IMR-90 (cell line): Measurements from ENCODE around the gene CPD. TPM values are rescaled to one million over a fixed set of nuclear protein-coding genes. Genes with fewer than 3 reads are reported as not detected.

Source experiments
- ATAC-seq: fragments of 200-7000 bp; cut with Tn5 transposase; 2 replicates; pipeline ENCODE4 v1.9.1; 2020; ENCODE audit warnings: low read depth, mild to moderate bottlenecking, moderate library complexity
- BruUV-seq: library from RNA; stranded (reverse); fragments of 400-500 nt; replicated peaks from 2 replicates; lab custom pipeline; 2021; lab: Mats Ljungman, UMichigan
- CTCF ChIA-PET: fragments of 300-600 bp; formaldehyde crosslinking; extraction: SDS; loops from one replicate; lab custom pipeline; 2021; ENCODE audit warnings: antibody characterized with exemption; lab: Yijun Ruan, JAX
- POLR2A ChIA-PET: fragments of 300-600 bp; sonication (Branson Sonifier 250); formaldehyde crosslinking; loops from one replicate; lab custom pipeline; 2022; ENCODE audit warnings: antibody characterized with exemption; ENCODE audit not compliant: unreplicated experiment; lab: Charles Lee
- DNase-seq: peaks from one replicate; pipeline ENCODE4 v3.0.0; 2013
- H2AFZ ChIP-seq: replicated peaks from 2 replicates; pipeline ENCODE3; 2013; ENCODE audit warnings: low read length, mild to moderate bottlenecking; ENCODE audit not compliant: poor library complexity
- H2AK5ac ChIP-seq: 2 replicates; pipeline ENCODE4 v1.6.1; 2013; ENCODE audit warnings: low read depth, low read length, inconsistent platforms
- H2AK9ac ChIP-seq: replicated peaks from 2 replicates; pipeline ENCODE3; 2013; ENCODE audit warnings: mild to moderate bottlenecking, low read depth, low read length, moderate library complexity; ENCODE audit not compliant: poor library complexity
- H2BK120ac ChIP-seq: 2 replicates; pipeline ENCODE4 v1.6.1; 2013; ENCODE audit warnings: low read depth, low read length, inconsistent platforms
- H2BK15ac ChIP-seq: 3 replicates; pipeline ENCODE4 v1.6.1; 2013; ENCODE audit warnings: low read depth, low read length, inconsistent platforms
- H2BK20ac ChIP-seq: 2 replicates; pipeline ENCODE4 v1.6.1; 2013; ENCODE audit warnings: low read depth, mild to moderate bottlenecking, inconsistent platforms, low read length, moderate library complexity
- H2BK5ac ChIP-seq: 2 replicates; pipeline ENCODE4 v1.6.1; 2013; ENCODE audit warnings: mild to moderate bottlenecking, low read depth, low read length, inconsistent platforms; ENCODE audit not compliant: poor library complexity, severe bottlenecking
- H3K14ac ChIP-seq: replicated peaks from 2 replicates; pipeline ENCODE4 v1.6.1; 2013; ENCODE audit warnings: low read depth, low read length, inconsistent platforms
- H3K18ac ChIP-seq: 2 replicates; pipeline ENCODE4 v1.6.1; 2013; ENCODE audit warnings: low read depth, low read length, control low read depth
- H3K23ac ChIP-seq: 2 replicates; pipeline ENCODE4 v1.6.1; 2013; ENCODE audit warnings: low read depth, low read length, inconsistent platforms
- H3K27ac ChIP-seq: 2 replicates; pipeline ENCODE4 v1.5.1; 2013; ENCODE audit warnings: mild to moderate bottlenecking, control low read depth, low read length; ENCODE audit not compliant: insufficient read depth
- H3K27me3 ChIP-seq: 2 replicates; pipeline ENCODE4 v1.6.1; 2013; ENCODE audit warnings: low read length; ENCODE audit not compliant: control insufficient read depth, insufficient read depth
- H3K36me3 ChIP-seq: 2 replicates; pipeline ENCODE4 v1.6.1; 2013; ENCODE audit warnings: low read length, mixed read lengths; ENCODE audit not compliant: control insufficient read depth, insufficient read depth
- H3K4ac ChIP-seq: 2 replicates; pipeline ENCODE4 v1.6.1; 2013; ENCODE audit warnings: low read depth, low read length, inconsistent platforms
- H3K4me1 ChIP-seq: 2 replicates; pipeline ENCODE4 v1.6.1; 2013; ENCODE audit warnings: low read length, mixed read lengths; ENCODE audit not compliant: control insufficient read depth, insufficient read depth
- H3K4me2 ChIP-seq: 2 replicates; pipeline ENCODE4 v1.6.1; 2013; ENCODE audit warnings: low read depth, mild to moderate bottlenecking, control low read depth, low read length, moderate library complexity
- H3K4me3 ChIP-seq: 2 replicates; pipeline ENCODE4 v1.5.1; 2013; ENCODE audit warnings: low read depth, mild to moderate bottlenecking, control low read depth, low read length, moderate library complexity; ENCODE audit not compliant: insufficient read depth
- H3K56ac ChIP-seq: 2 replicates; pipeline ENCODE4 v1.6.1; 2013; ENCODE audit warnings: low read length, inconsistent platforms; ENCODE audit not compliant: insufficient read depth; ENCODE audit errors: extremely low read depth
- H3K79me1 ChIP-seq, 2 experiments: 2 replicates each; pipeline ENCODE4 v1.6.1; 2013; ENCODE audit warnings: low read length in 2 of 2, inconsistent platforms in 1 of 2, low read depth in 1 of 2
- H3K9ac ChIP-seq: 2 replicates; pipeline ENCODE4 v1.6.1; 2013; ENCODE audit warnings: low read depth, low read length, control low read depth
- H3K9me1 ChIP-seq: 2 replicates; pipeline ENCODE4 v1.6.1; 2013; ENCODE audit warnings: low read length, inconsistent platforms; ENCODE audit not compliant: insufficient read depth
- H3K9me3 ChIP-seq: 2 replicates; pipeline ENCODE4 v1.6.1; 2013; ENCODE audit warnings: low read length; ENCODE audit not compliant: control insufficient read depth, insufficient read depth
- H4K20me1 ChIP-seq: 2 replicates; pipeline ENCODE4 v1.6.1; 2013; ENCODE audit warnings: low read length, inconsistent platforms; ENCODE audit not compliant: insufficient read depth
- H4K5ac ChIP-seq: 2 replicates; pipeline ENCODE4 v1.6.1; 2013; ENCODE audit warnings: mild to moderate bottlenecking, low read depth, low read length, control low read depth
- H4K8ac ChIP-seq, 2 experiments: 2 replicates each; pipeline ENCODE4 v1.6.1; 2013; ENCODE audit warnings: low read depth in 2 of 2, low read length in 2 of 2, control low read depth in 1 of 2, inconsistent platforms in 1 of 2
- H4K91ac ChIP-seq: 2 replicates; pipeline ENCODE4 v1.6.1; 2013; ENCODE audit warnings: low read depth, low read length, inconsistent platforms; ENCODE audit not compliant: insufficient read depth
- BHLHE40 ChIP-seq: fragments of 150-350 bp; IDR thresholded peaks from 2 replicates; pipeline ENCODE4 v1.6.1; 2016; ENCODE audit warnings: mild to moderate bottlenecking, low read depth, low read length
- CEBPB ChIP-seq: IDR thresholded peaks from 2 replicates; pipeline ENCODE4 v1.6.1; 2012; ENCODE audit warnings: low read depth, low read length, improper control_type of control experiment
- CHD1 ChIP-seq: IDR thresholded peaks from 2 replicates; pipeline ENCODE4 v1.6.1; 2012; ENCODE audit warnings: low read depth, low read length, improper control_type of control experiment
- FOS ChIP-seq: fragments of 150-350 bp; IDR thresholded peaks from 2 replicates; pipeline ENCODE4 v1.6.1; 2016; ENCODE audit warnings: low read depth, low read length
- MAFK ChIP-seq: IDR thresholded peaks from 2 replicates; pipeline ENCODE4 v1.6.1; 2012; ENCODE audit warnings: low read depth, low read length, improper control_type of control experiment
- MAZ ChIP-seq: IDR thresholded peaks from 2 replicates; pipeline ENCODE4 v1.6.1; 2012; ENCODE audit warnings: low read depth, mild to moderate bottlenecking, low read length, improper control_type of control experiment, moderate library complexity, borderline replicate concordance
- MXI1 ChIP-seq: IDR thresholded peaks from 2 replicates; pipeline ENCODE4 v1.6.1; 2012; ENCODE audit warnings: low read depth, mild to moderate bottlenecking, low read length, moderate library complexity, borderline replicate concordance
- NFE2L2 ChIP-seq: fragments of 150-350 bp; IDR thresholded peaks from 2 replicates; pipeline ENCODE4 v1.6.1; 2016; ENCODE audit warnings: low read depth, mild to moderate bottlenecking, low read length
- POLR2A ChIP-seq: IDR thresholded peaks from 2 replicates; pipeline ENCODE4 v1.6.1; 2012; ENCODE audit warnings: mild to moderate bottlenecking, low read depth, low read length
- RAD21 ChIP-seq: IDR thresholded peaks from 2 replicates; pipeline ENCODE4 v1.6.1; 2012; ENCODE audit warnings: low read length, improper control_type of control experiment
- RCOR1 ChIP-seq: IDR thresholded peaks from 2 replicates; pipeline ENCODE4 v1.6.1; 2012; ENCODE audit warnings: mild to moderate bottlenecking, low read length, improper control_type of control experiment; ENCODE audit not compliant: insufficient replicate concordance
- RFX5 ChIP-seq: IDR thresholded peaks from 2 replicates; pipeline ENCODE4 v1.8.0; 2012; ENCODE audit warnings: low read depth, mild to moderate bottlenecking, low read length, moderate library complexity
- SMC3 ChIP-seq: fragments of 150-350 bp; IDR thresholded peaks from 2 replicates; pipeline ENCODE4 v1.6.1; 2016; ENCODE audit warnings: low read depth, mild to moderate bottlenecking, antibody characterized with exemption, low read length, moderate library complexity
- WGBS, 2 experiments: methylation state at CpG; one replicate each; pipeline versions ENCODE4 v1.1.5 to v1.1.7; 2013; ENCODE audit warnings: missing lambda C conversion rate in 2 of 2; ENCODE audit not compliant: insufficient read length in 1 of 2; ENCODE audit errors: extremely low coverage in 2 of 2; 5-methylcytosine and 5-hydroxymethylcytosine counted together
- dilution Hi-C: fragments of 300-500 bp; cut with HindIII; formaldehyde crosslinking; loops from one replicate; pipeline ENCODE4 v1.14.3; 2018; ENCODE audit warnings: low sequenced_read_pairs; ENCODE audit not compliant: unreplicated experiment
- in situ Hi-C: fragments of 300-500 bp; cut with MboI; formaldehyde crosslinking; loops from 3 replicates; pipeline ENCODE4 v1.14.3; 2019; ENCODE audit warnings: low sequenced_read_pairs, inconsistent platforms, mixed read lengths
- intact Hi-C: fragments of 100-400 bp; cut with micrococcal nuclease; formaldehyde crosslinking; loops from 2 replicates; pipeline ENCODE4 v1.10.0; 2022
- polyA plus RNA-seq, 3 experiments: library from polyadenylated mRNA; depleted of rRNA; stranded (reverse); fragments of >200 nt; gene quantifications; 2 replicates each; pipeline ENCODE4 v1.2.3, GENCODE V29; 2012; ENCODE audit warnings: low replicate concordance in 1 of 3
- total RNA-seq: library from RNA; depleted of rRNA; stranded (reverse); fragments of >200 nt; gene quantifications from 2 replicates; pipeline ENCODE4 v1.2.3, GENCODE V29; 2012
- TF ChIP-seq, protein P1 (sequence below): fragments of 150-350 bp; IDR thresholded peaks from 2 replicates; pipeline ENCODE4 v1.6.1; 2017; ENCODE audit warnings: mild to moderate bottlenecking, antibody characterized with exemption, low read length, low read depth
- TF ChIP-seq, protein P2 (sequence below): fragments of 150-350 bp; IDR thresholded peaks from 2 replicates; pipeline ENCODE4 v1.6.1; 2016; ENCODE audit warnings: low read depth, mild to moderate bottlenecking, low read length, moderate library complexity, borderline replicate concordance
- TF ChIP-seq, protein P3 (sequence below): conservative IDR thresholded peaks from 2 replicates; pipeline ENCODE4 v1.5.1; 2012; ENCODE audit warnings: mild to moderate bottlenecking, low read depth, low read length, improper control_type of control experiment

CPD gene
- total and polyA plus RNA-seq, 2 of the 4 experiments (the other 2 are of a cell fraction), result 23.4 to 94.5 TPM

DNA sequence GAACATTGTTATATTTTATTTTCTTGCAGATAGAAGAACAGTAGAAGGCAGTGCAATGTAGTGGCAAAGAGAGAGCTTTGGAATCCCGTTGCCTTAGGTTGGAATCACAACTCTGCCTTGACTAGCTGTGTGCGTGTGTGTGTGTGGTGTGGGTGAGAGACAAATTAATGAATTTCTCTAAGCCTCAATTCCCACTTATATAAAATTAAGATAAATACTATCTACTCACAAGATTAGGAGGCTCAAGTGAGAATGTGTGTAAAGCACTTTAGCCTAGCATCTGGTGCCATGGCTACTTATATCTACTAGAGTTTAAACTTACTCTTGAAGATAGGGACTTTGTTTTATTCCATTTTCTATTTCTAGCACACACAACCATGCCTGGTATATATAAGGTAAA, 12.8 kb downstream of the CPD start:
- DNase-seq, result no peak
- CTCF ChIA-PET, result no interaction called here
- Histone ChIP-seq H2BK5ac (no peak overlapping the region), H3K9me3 (no peaks in the 10 kb centered on the region), H3K4me2 (no peak overlapping the region), H3K27me3 (no peaks in the 10 kb centered on the region), H3K14ac (no peak overlapping the region), H4K8ac (no peak overlapping the region), H3K18ac (no peak overlapping the region), H3K56ac (no peak overlapping the region), H2AFZ (no peak overlapping the region), H3K36me3 (peaks cover 9% of the 10 kb centered on the region; the same call in 1 of the 2 replicates), H2BK120ac (no peak overlapping the region), H3K9ac (no peak overlapping the region), H2BK20ac (no peak overlapping the region), H4K20me1 (peaks cover 3% of the 10 kb centered on the region), H3K4ac (no peak overlapping the region), H2AK5ac (no peak overlapping the region), H3K9me1 (no peaks in the 10 kb centered on the region), H3K4me1 (peaks cover 1% of the 10 kb centered on the region; the same call in 1 of the 2 replicates), H4K91ac (no peak overlapping the region), H3K4me3 (no peak overlapping the region), H2BK15ac (no peak overlapping the region), H4K5ac (no peak overlapping the region), H3K79me1 (peaks cover 9 to 17% of the 10 kb centered on the region in 2 experiments), H2AK9ac (no peak overlapping the region), H3K27ac (no peak overlapping the region), H3K23ac (no peak overlapping the region)
- dilution Hi-C loops, result no loop called here
- TF ChIP-seq, protein P1, sequence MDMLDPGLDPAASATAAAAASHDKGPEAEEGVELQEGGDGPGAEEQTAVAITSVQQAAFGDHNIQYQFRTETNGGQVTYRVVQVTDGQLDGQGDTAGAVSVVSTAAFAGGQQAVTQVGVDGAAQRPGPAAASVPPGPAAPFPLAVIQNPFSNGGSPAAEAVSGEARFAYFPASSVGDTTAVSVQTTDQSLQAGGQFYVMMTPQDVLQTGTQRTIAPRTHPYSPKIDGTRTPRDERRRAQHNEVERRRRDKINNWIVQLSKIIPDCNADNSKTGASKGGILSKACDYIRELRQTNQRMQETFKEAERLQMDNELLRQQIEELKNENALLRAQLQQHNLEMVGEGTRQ, result no peak
- TF ChIP-seq BHLHE40, result no peak
- TF ChIP-seq MXI1, result no peak
- no peak for TF ChIP-seq SMC3
- TF ChIP-seq, protein P2, sequence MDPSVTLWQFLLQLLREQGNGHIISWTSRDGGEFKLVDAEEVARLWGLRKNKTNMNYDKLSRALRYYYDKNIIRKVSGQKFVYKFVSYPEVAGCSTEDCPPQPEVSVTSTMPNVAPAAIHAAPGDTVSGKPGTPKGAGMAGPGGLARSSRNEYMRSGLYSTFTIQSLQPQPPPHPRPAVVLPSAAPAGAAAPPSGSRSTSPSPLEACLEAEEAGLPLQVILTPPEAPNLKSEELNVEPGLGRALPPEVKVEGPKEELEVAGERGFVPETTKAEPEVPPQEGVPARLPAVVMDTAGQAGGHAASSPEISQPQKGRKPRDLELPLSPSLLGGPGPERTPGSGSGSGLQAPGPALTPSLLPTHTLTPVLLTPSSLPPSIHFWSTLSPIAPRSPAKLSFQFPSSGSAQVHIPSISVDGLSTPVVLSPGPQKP, result no peak
- TF ChIP-seq, protein P3, sequence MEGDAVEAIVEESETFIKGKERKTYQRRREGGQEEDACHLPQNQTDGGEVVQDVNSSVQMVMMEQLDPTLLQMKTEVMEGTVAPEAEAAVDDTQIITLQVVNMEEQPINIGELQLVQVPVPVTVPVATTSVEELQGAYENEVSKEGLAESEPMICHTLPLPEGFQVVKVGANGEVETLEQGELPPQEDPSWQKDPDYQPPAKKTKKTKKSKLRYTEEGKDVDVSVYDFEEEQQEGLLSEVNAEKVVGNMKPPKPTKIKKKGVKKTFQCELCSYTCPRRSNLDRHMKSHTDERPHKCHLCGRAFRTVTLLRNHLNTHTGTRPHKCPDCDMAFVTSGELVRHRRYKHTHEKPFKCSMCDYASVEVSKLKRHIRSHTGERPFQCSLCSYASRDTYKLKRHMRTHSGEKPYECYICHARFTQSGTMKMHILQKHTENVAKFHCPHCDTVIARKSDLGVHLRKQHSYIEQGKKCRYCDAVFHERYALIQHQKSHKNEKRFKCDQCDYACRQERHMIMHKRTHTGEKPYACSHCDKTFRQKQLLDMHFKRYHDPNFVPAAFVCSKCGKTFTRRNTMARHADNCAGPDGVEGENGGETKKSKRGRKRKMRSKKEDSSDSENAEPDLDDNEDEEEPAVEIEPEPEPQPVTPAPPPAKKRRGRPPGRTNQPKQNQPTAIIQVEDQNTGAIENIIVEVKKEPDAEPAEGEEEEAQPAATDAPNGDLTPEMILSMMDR, result no peak
- no peak for TF ChIP-seq NFE2L2
- no peak for TF ChIP-seq FOS
- no peak for TF ChIP-seq CHD1
- TF ChIP-seq CEBPB, result no peak
- no peak for TF ChIP-seq RCOR1
- TF ChIP-seq MAFK, result no peak
- TF ChIP-seq RFX5, result no peak
- no peak for TF ChIP-seq MAZ
- no peak for TF ChIP-seq RAD21
- no peak for TF ChIP-seq POLR2A
- POLR2A ChIA-PET, result interaction anchor here (0.6 kb wide), 1 partner anchor 1959 kb away, joined by 10 read pairs; no protein-coding TSS in a partner anchor
- BruUV-seq, result no TSS peak
- intact Hi-C loops, result no loop called here
- in situ Hi-C loops, result no loop called here
- WGBS, 2 experiments, result no CpG with 5 or more reads among the region's 2 CpGs
- no peak for ATAC-seq
